ENCODE measurements around the gene NTF3. TPM values are rescaled to one million over a fixed set of nuclear protein-coding genes. Genes with fewer than 3 reads are reported as not detected.

Gene NTF3
- total RNA-seq, 2 experiments from 2014 or later, result not detected

- DNase-seq, result no peak
- no peaks in the 10 kb centered on the region for H3K9me3 Mint-ChIP-seq
- no peak overlapping the region for H3K27ac Mint-ChIP-seq
- ChIA-PET POLR2A (no interaction called here), CTCF (no interaction called here)
- H3K4me3 Mint-ChIP-seq, result no peak overlapping the region
- H3K27me3 Mint-ChIP-seq, result peaks cover 2% of the 10 kb centered on the region
- H3K4me1 Mint-ChIP-seq, result peaks cover 7% of the 10 kb centered on the region
- no peaks in the 10 kb centered on the region for H3K36me3 Mint-ChIP-seq (ENCODE audit: low read depth)
These were observed 25.0 kb downstream of the NTF3 start for GRCh38 chr12:5456906-5457305.

DNA sequence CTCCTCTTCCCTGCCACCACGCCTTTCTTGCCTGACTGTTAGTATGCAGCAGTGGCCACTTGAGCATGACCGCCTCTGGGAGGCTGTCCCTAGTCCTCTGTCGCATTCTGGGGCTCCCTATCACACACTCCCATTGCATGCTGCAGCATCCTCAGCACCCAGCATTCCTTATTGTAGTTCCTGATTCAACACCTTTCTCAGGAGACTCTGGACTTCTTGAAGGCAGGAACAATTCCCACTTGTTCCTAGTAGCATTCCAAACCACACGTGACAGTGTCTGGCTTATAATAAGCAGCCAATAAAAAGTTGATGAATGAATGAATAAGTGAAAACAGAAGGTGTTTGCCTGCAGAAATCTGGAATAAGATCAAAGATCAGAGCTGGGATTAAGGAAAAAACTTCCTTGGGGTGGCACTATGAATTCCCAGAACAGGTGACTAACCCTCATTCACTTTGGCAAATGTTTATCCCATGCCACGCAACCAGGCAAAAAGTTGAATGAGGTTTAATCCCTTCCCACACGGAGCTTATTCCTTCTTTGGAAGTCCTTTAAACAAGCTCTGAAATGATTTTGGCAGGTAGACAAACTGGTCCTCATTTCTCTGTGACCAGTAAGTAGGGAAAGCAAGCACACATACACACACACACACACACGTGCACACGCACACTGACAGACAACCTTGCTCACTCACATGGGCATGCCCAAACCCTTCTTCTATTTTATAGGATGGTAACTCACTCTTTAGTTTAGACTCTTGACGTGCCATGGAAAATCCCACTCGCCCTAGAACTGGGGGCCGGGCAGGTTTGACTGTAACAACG is 26.5 kb downstream of the NTF3 start:
- ChIA-PET CTCF (interaction anchor here (0.8 kb wide), 1 partner anchor 19 kb away, joined by 3 read pairs; no protein-coding TSS in a partner anchor), POLR2A (no interaction called here)
- no peaks in the 10 kb centered on the region for H3K27me3 Mint-ChIP-seq

GRCh38 chr12:5459051-5459782 is 27.3 kb downstream of the NTF3 start:
- POLR2A ChIA-PET, result no interaction called here
- CTCF ChIA-PET, result interaction anchor here (0.8 kb wide), 1 partner anchor 18 kb away, joined by 3 read pairs; no protein-coding TSS in a partner anchor
- H3K4me1 Mint-ChIP-seq, result peaks cover 7% of the 10 kb centered on the region
- no peaks in the 10 kb centered on the region for H3K27me3 Mint-ChIP-seq
- H3K36me3 Mint-ChIP-seq (ENCODE audit: low read depth), result no peaks in the 10 kb centered on the region
- H3K9me3 Mint-ChIP-seq, result no peaks in the 10 kb centered on the region
- H3K27ac Mint-ChIP-seq, result no peak overlapping the region
- no peak overlapping the region for H3K4me3 Mint-ChIP-seq
- DNase-seq, result no peak

More for the DNA sequence above, 26.5 kb downstream of the NTF3 start:
- peaks cover 7% of the 10 kb centered on the region for H3K4me1 Mint-ChIP-seq
- no peaks in the 10 kb centered on the region for H3K36me3 Mint-ChIP-seq (ENCODE audit: low read depth)
- no peak overlapping the region for H3K27ac Mint-ChIP-seq
- no peak for DNase-seq
- H3K9me3 Mint-ChIP-seq, result no peaks in the 10 kb centered on the region
- H3K4me3 Mint-ChIP-seq, result no peak overlapping the region

DNA sequence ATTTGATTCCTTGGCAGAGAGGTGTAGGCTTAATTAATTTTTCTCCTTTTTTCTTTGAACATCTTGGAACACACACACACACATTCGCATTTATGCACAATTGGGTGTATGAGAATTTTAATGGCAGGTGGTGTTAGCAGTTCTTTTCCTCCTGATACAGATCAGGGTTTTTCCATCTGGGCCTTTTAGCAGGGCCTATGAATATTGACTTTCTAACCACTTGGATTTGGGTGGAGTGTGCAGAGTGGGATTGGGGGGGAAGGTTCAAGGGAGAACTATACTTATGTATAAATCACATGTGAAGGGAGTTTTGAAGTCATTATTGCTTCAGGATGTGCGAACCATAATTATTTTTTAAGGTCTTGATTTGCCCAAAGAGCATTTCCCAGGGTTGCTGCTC is 28.9 kb downstream of the NTF3 start:
- Mint-ChIP-seq H3K27ac (no peak overlapping the region), H3K4me3 (no peak overlapping the region), H3K27me3 (no peaks in the 10 kb centered on the region), H3K9me3 (no peaks in the 10 kb centered on the region), H3K4me1 (peaks cover 7% of the 10 kb centered on the region), H3K36me3 (ENCODE audit: low read depth) (no peaks in the 10 kb centered on the region)
- ChIA-PET POLR2A (no interaction called here), CTCF (no interaction called here)
- no peak for DNase-seq

DNA sequence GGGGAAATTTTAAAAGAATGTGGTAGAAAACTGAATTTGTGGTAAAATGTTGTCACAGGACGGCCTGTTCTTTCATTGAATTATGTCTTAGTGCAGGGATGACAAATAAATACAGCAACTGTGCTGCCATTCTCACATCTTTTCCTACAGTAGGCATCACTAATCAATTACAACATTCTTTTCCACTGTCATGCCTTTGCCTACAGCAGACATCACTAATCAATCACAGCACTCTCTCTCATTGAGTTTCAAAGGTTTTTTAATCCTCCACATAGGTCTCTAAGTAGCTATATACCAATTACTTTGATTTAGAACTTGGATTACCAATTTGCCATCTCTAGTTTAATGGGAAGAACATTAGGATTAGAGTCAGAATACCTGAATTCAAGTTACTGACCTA is 30.1 kb downstream of the NTF3 start:
- Mint-ChIP-seq H3K27ac (no peak overlapping the region), H3K27me3 (no peaks in the 10 kb centered on the region), H3K4me3 (no peak overlapping the region), H3K36me3 (ENCODE audit: low read depth) (no peaks in the 10 kb centered on the region), H3K9me3 (no peaks in the 10 kb centered on the region), H3K4me1 (peaks cover 3% of the 10 kb centered on the region)
- ChIA-PET CTCF (no interaction called here), POLR2A (no interaction called here)
- no peak for DNase-seq

DNA sequence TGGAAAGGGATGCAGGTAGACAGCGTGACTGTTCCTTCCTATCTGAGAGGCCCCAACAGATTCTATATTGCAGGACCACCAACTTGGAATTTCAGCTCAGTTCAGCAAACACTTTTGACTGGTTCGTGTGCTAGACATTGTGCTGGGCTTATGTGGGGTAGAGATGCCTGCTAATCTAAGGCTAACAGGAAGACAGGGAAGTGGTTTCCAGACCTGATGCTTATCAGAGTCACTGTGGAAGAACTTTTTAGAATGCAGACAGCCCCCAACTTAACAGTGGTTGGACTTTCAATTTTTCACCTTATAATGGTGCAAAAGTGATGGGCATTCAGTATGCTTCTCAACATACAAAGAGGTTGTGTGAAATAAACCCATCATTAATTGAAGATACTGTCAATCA is 32.2 kb downstream of the NTF3 start:
- no peak for DNase-seq
- ChIA-PET CTCF (interaction anchor here (1.0 kb wide), 1 partner anchor 13 kb away, joined by 3 read pairs; no protein-coding TSS in a partner anchor), POLR2A (no interaction called here)
- Mint-ChIP-seq H3K27me3 (no peaks in the 10 kb centered on the region), H3K4me3 (no peak overlapping the region), H3K36me3 (ENCODE audit: low read depth) (no peaks in the 10 kb centered on the region), H3K27ac (no peak overlapping the region), H3K4me1 (no peaks in the 10 kb centered on the region), H3K9me3 (no peaks in the 10 kb centered on the region)

GRCh38 chr12:5465384-5465783 is 33.5 kb downstream of the NTF3 start:
- ChIA-PET POLR2A (no interaction called here), CTCF (no interaction called here)
- no peak overlapping the region for H3K27ac Mint-ChIP-seq
- no peak overlapping the region for H3K4me3 Mint-ChIP-seq
- H3K36me3 Mint-ChIP-seq (ENCODE audit: low read depth), result no peaks in the 10 kb centered on the region
- H3K27me3 Mint-ChIP-seq, result no peaks in the 10 kb centered on the region
- no peak for DNase-seq
- H3K4me1 Mint-ChIP-seq, result no peaks in the 10 kb centered on the region
- H3K9me3 Mint-ChIP-seq, result no peaks in the 10 kb centered on the region

GRCh38 chr12:5466521-5466960 is 34.6 kb downstream of the NTF3 start:
- no peak for DNase-seq
- Mint-ChIP-seq H3K4me3 (no peak overlapping the region), H3K36me3 (ENCODE audit: low read depth) (no peaks in the 10 kb centered on the region), H3K9me3 (no peaks in the 10 kb centered on the region), H3K27me3 (no peaks in the 10 kb centered on the region), H3K27ac (no peak overlapping the region), H3K4me1 (no peaks in the 10 kb centered on the region)
- ChIA-PET CTCF (no interaction called here), POLR2A (no interaction called here)

- no peaks in the 10 kb centered on the region for H3K4me1 Mint-ChIP-seq
- ChIA-PET CTCF (no interaction called here), POLR2A (no interaction called here)
- H3K27me3 Mint-ChIP-seq, result peaks cover under 1% of the 10 kb centered on the region
- no peaks in the 10 kb centered on the region for H3K36me3 Mint-ChIP-seq (ENCODE audit: low read depth)
- no peaks in the 10 kb centered on the region for H3K9me3 Mint-ChIP-seq
- H3K27ac Mint-ChIP-seq, result no peak overlapping the region
- no peak for DNase-seq
- no peak overlapping the region for H3K4me3 Mint-ChIP-seq
These were observed 36.0 kb downstream of the NTF3 start for GRCh38 chr12:5467931-5468330.

DNA sequence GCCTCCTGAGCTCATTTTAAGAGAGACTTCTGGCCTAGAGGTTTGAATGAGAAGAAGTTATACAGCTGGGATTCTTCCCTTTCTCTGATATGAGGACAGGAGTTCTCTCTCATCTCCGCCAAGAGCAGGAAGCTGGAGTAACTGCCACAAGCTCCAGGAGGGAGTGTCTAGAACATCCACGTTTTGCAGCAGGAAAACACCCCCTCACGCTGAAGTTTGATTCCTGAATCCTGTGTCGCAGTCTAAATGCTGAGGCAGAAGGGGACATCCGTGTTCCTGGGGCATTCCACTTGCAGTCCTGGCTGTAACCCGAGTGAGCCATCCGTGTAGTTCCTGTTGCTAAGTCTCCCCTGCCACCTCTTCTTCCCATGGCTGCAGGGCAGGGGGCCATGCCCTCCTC is 38.3 kb downstream of the NTF3 start:
- no peaks in the 10 kb centered on the region for H3K4me1 Mint-ChIP-seq
- H3K9me3 Mint-ChIP-seq, result no peaks in the 10 kb centered on the region
- CTCF ChIA-PET, result interaction anchor here (0.6 kb wide), 1 partner anchor 284 kb away, joined by 3 read pairs; no protein-coding TSS in a partner anchor
- H3K27ac Mint-ChIP-seq, result no peak overlapping the region
- H3K27me3 Mint-ChIP-seq, result peaks cover 2% of the 10 kb centered on the region
- no peak overlapping the region for H3K4me3 Mint-ChIP-seq
- POLR2A ChIA-PET, result no interaction called here
- no peaks in the 10 kb centered on the region for H3K36me3 Mint-ChIP-seq (ENCODE audit: low read depth)
- DNase-seq, result no peak

GRCh38 chr12:5470703-5471102 is 38.8 kb downstream of the NTF3 start:
- Mint-ChIP-seq H3K36me3 (ENCODE audit: low read depth) (no peaks in the 10 kb centered on the region), H3K4me3 (no peak overlapping the region), H3K27ac (no peak overlapping the region), H3K4me1 (no peaks in the 10 kb centered on the region), H3K27me3 (peaks cover 2% of the 10 kb centered on the region), H3K9me3 (no peaks in the 10 kb centered on the region)
- ChIA-PET CTCF (interaction anchor here (0.6 kb wide), 1 partner anchor 284 kb away, joined by 3 read pairs; no protein-coding TSS in a partner anchor), POLR2A (no interaction called here)
- no peak for DNase-seq

DNA sequence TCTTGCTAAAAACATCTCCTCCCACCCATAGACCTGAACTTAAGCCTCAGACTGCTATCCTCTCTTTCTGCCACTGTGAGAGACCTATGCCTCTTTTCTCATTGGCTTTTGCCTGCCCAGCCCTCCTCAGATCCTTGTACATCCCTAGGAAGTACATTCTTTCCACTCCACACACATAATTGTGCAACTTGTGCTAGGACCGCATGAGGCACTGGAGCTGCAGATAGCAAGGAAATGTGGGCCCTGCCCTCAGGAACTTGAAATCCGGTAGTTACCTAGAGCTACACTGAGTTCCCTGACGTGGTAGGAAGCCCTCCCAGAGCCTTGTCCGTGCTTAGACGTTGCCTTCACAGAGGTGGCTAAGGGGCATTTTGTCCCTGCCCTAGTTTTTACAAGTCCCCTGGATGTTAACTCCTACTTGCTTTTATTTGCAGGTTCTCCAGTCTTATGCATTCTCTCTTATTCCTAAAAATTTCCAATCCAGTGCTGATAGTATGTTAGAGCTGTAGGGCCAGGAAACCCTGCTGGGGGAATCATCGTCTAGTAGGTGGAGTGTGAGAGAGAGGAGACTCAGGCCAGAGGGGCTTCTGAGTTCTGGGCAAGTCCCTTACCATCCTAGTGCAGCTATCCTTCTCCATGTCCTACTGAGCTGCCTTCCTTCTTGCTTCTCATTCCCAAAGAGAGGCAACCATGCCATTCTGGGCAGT is 41.3 kb downstream of the NTF3 start:
- DNase-seq, result no peak
- ChIA-PET POLR2A (no interaction called here), CTCF (interaction anchor here (0.6 kb wide), 1 partner anchor 821 kb away, joined by 3 read pairs; no protein-coding TSS in a partner anchor)
- Mint-ChIP-seq H3K4me1 (no peaks in the 10 kb centered on the region), H3K9me3 (no peaks in the 10 kb centered on the region), H3K27me3 (peaks cover 2% of the 10 kb centered on the region), H3K4me3 (no peak overlapping the region), H3K36me3 (ENCODE audit: low read depth) (no peaks in the 10 kb centered on the region), H3K27ac (no peak overlapping the region)

- Mint-ChIP-seq H3K27ac (no peak overlapping the region), H3K9me3 (no peaks in the 10 kb centered on the region), H3K27me3 (peaks cover 2% of the 10 kb centered on the region), H3K4me3 (no peak overlapping the region), H3K4me1 (no peaks in the 10 kb centered on the region), H3K36me3 (ENCODE audit: low read depth) (no peaks in the 10 kb centered on the region)
- no peak for DNase-seq
- ChIA-PET CTCF (interaction anchor here (0.6 kb wide), 1 partner anchor 821 kb away, joined by 3 read pairs; no protein-coding TSS in a partner anchor), POLR2A (no interaction called here)
These were observed 41.8 kb downstream of the NTF3 start for GRCh38 chr12:5473783-5474116.

Data from activated CD4-positive, alpha-beta T cell treated with anti-CD3 and anti-CD28 coated beads, Interleukin-2, amount 10 ng/mL, durations not matched to agents 7 days and 5 days (primary cell).